ENCODE data around the gene THUMPD2.

- no peak for TF ChIP-seq CTCF (IDR thresholded peaks at IDR 0.05)
- TF ChIP-seq POLR2A (IDR thresholded peaks at IDR 0.05) = no peak
These were observed 90.9 kb downstream of the THUMPD2 start for GRCh38 chr2:39688181-39688580.

All from ovary (tissue), 3 donors.